H1 (cell line): ENCODE results near the gene PRR7. TPM values are rescaled to one million over a fixed set of nuclear protein-coding genes. Genes with fewer than 3 reads are reported as not detected.

Experiments used
- BRCA1 ChIP-seq: IDR thresholded peaks from 2 replicates; pipeline ENCODE4 v1.6.1; 2012; ENCODE audit warnings: low read depth, low read length, improper control_type of control experiment
- CREB1 ChIP-seq: IDR thresholded peaks from 2 replicates; pipeline ENCODE4 v1.6.1; 2012; ENCODE audit warnings: inconsistent platforms
- POLR2AphosphoS5 ChIP-seq: IDR thresholded peaks from 2 replicates; pipeline ENCODE4 v1.6.1; 2011; ENCODE audit warnings: low read depth, low read length
- polyA plus RNA-seq, 7 experiments: library from polyadenylated mRNA; depleted of rRNA in 3 of 7; stranded (reverse) in 5 of 7; unstranded in 2 of 7; fragments of >200 nt in 5 of 7; fragments of 200-250 nt in 2 of 7; gene quantifications; 1 replicate in 5 of 7; 2 replicates in 1 of 7; 4 replicates in 1 of 7; pipeline versions ENCODE4 v1.2.1 to v1.2.3, GENCODE V29; 2011 to 2013; ENCODE audit warnings: missing spikeins in 2 of 7, mixed read lengths in 2 of 7
- total RNA-seq: library from RNA; stranded (reverse); fragmentation: NEBNext Ultra II Directional; extraction: Animal tissue kit (Norgen Biotek cat#: 25700); gene quantifications from 2 replicates; pipeline ENCODE4 v1.2.1, GENCODE V29; 2021

Gene PRR7
- total and polyA plus RNA-seq, 2 of the 8 experiments (the other 6 are each of a cell fraction or from before 2014, with no cell fraction given), result 8.0 to 11.8 TPM

DNA sequence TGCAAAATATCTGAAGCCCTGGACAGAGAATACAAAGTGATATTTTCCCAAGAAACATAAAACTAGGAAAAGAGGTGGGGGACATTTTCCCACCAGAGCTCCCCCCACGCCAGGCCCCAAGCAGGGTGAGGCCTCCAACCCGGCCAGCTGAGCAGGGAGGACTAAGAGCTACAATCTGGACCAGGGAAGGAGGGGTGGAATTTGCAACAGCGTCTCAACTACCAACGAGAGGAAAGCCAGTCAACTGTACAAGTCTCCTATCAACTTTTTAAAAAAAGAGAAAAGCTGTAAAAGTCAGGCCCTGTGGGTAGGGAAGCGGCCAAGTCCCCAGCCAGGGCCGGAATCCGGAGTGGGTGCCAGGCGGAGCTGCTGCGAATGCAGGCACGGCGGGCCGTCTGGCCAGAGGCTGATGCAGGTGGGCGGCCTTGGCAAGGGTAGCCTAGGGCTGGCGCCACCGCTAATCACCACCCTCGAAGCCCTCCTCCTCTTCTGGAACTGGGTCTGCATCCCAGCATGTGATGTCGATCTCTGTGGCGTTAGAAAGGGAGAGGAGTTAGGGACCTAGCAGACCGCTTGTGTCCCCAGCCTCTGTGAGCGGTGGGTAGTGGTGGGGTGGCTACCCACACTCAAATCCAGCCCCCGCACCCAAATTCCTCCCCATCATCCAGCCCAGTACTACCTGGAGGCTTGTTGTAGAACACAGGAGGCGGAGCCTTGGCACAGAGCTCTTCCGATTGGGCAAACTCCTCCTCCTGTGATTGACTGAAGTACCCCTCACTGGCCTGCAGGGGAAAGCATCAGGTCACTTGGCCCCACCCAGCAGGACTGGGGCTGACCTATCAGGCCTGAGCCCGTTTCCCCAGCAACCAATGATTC, 10.6 kb downstream of the PRR7 start (continued):
- TF ChIP-seq CREB1 (peak; percentile 68; the same call in 1 of the 2 replicates), POLR2AphosphoS5 (peak; percentile 45; the same call in 1 of the 2 replicates), BRCA1 (no peak)
- TF ChIP-seq, all 59 proteins: peak for 8
